GM23338 (cell line): ENCODE measurements around the gene RAB11FIP3. TPM values are rescaled to one million over a fixed set of nuclear protein-coding genes. Genes with fewer than 3 reads are reported as not detected.

Source experiments
- ATAC-seq: fragments of 200-7000 bp; cut with Tn5 transposase; 3 replicates; pipeline ENCODE4 v1.9.1; 2020
- DNase-seq: peaks from one replicate; pipeline ENCODE4 v3.0.0-alpha.2; 2015; ENCODE audit warnings: low spot score
- H2AFZ ChIP-seq: fragments of 200-600 bp; sonication (generic); 2 replicates; pipeline ENCODE4 v1.8.0; 2016; ENCODE audit warnings: antibody characterized with exemption, mild to moderate bottlenecking, moderate library complexity
- H3F3A ChIP-seq: fragments of 200-600 bp; sonication (generic); replicated peaks from 2 replicates; pipeline ENCODE4 v1.8.0; 2017; ENCODE audit warnings: antibody characterized with exemption, mixed run types, low read depth
- H3K27ac ChIP-seq: fragments of 200-600 bp; sonication (generic); 2 replicates; pipeline ENCODE4 v1.6.1; 2016; ENCODE audit warnings: low read depth
- H3K27me3 ChIP-seq: fragments of 200-600 bp; sonication (generic); 2 replicates; pipeline ENCODE4 v1.8.0; 2016; ENCODE audit warnings: mild to moderate bottlenecking, mixed run types, moderate library complexity; ENCODE audit not compliant: insufficient read depth
- H3K36me3 ChIP-seq: fragments of 200-600 bp; sonication (generic); 2 replicates; pipeline ENCODE4 v1.8.0; 2016; ENCODE audit warnings: mild to moderate bottlenecking; ENCODE audit not compliant: insufficient read depth
- H3K4me1 ChIP-seq: fragments of 200-600 bp; sonication (generic); 2 replicates; pipeline ENCODE4 v1.8.0; 2016; ENCODE audit warnings: mild to moderate bottlenecking, moderate library complexity; ENCODE audit not compliant: insufficient read depth
- H3K4me2 ChIP-seq: fragments of 200-600 bp; sonication (generic); 2 replicates; pipeline ENCODE4 v1.7.1; 2017; ENCODE audit warnings: mixed run types
- H3K4me3 ChIP-seq: fragments of 200-600 bp; sonication (generic); 2 replicates; pipeline ENCODE4 v1.6.1; 2016; ENCODE audit warnings: mixed run types
- H3K79me2 ChIP-seq: fragments of 200-600 bp; sonication (generic); replicated peaks from 2 replicates; pipeline ENCODE4 v1.8.0; 2017; ENCODE audit warnings: mild to moderate bottlenecking; ENCODE audit not compliant: insufficient read depth
- H3K9me2 ChIP-seq: fragments of 200-600 bp; sonication (generic); 2 replicates; pipeline ENCODE4 v1.8.0; 2017; ENCODE audit not compliant: insufficient read depth
- H4K20me1 ChIP-seq: fragments of 200-600 bp; sonication (generic); replicated peaks from 2 replicates; pipeline ENCODE4 v1.8.0; 2017; ENCODE audit warnings: mild to moderate bottlenecking; ENCODE audit not compliant: insufficient read depth
- H3K27ac Mint-ChIP-seq: 2 replicates; pipeline ENCODE4 v1.8.0; 2020; ENCODE audit warnings: inconsistent platforms, mild to moderate bottlenecking, moderate library complexity, mixed read lengths
- H3K27me3 Mint-ChIP-seq: 3 replicates; pipeline ENCODE4 v1.8.0; 2022; ENCODE audit warnings: low read depth, mild to moderate bottlenecking, moderate library complexity, mixed read lengths, inconsistent platforms; ENCODE audit not compliant: insufficient read depth, poor library complexity
- H3K36me3 Mint-ChIP-seq: 3 replicates; pipeline ENCODE4 v1.8.0; 2021; ENCODE audit warnings: low read depth, mild to moderate bottlenecking, inconsistent platforms, moderate library complexity, mixed read lengths
- H3K4me1 Mint-ChIP-seq: 3 replicates; pipeline ENCODE4 v1.8.0; 2020; ENCODE audit warnings: mild to moderate bottlenecking, inconsistent platforms, mixed read lengths
- H3K4me3 Mint-ChIP-seq: 3 replicates; pipeline ENCODE4 v1.8.0; 2021; ENCODE audit warnings: moderate library complexity, mild to moderate bottlenecking, inconsistent platforms, mixed read lengths
- H3K9me3 Mint-ChIP-seq: 3 replicates; pipeline ENCODE4 v1.8.0; 2020; ENCODE audit warnings: moderate library complexity, mild to moderate bottlenecking, inconsistent platforms, mixed read lengths
- CREB1 ChIP-seq: fragments of 250-450 bp; sonication (Bioruptor Pico); IDR thresholded peaks from 2 replicates; pipeline ENCODE4 v1.5.0; 2020; ENCODE audit warnings: low read depth, mild to moderate bottlenecking, moderate library complexity
- ETS1 ChIP-seq: IDR thresholded peaks from 2 replicates; pipeline ENCODE4 v1.6.1; 2016; ENCODE audit warnings: antibody characterized with exemption
- EZH2 ChIP-seq: fragments of 200-600 bp; sonication (generic); IDR thresholded peaks from one replicate; pipeline ENCODE4 v1.8.0; 2017; ENCODE audit warnings: antibody characterized with exemption, mild to moderate bottlenecking, low read depth; ENCODE audit not compliant: unreplicated experiment
- EZH2phosphoT487 ChIP-seq: fragments of 200-600 bp; sonication (generic); IDR thresholded peaks from one replicate; pipeline ENCODE4 v1.8.1; 2018; ENCODE audit warnings: antibody characterized with exemption; ENCODE audit not compliant: unreplicated experiment
- JUNB ChIP-seq: IDR thresholded peaks from one replicate; pipeline ENCODE4 v1.6.1; 2016; ENCODE audit warnings: antibody characterized with exemption; ENCODE audit not compliant: unreplicated experiment
- POLR2AphosphoS5 ChIP-seq: IDR thresholded peaks from 2 replicates; pipeline ENCODE4 v1.6.1; 2016; ENCODE audit warnings: antibody characterized with exemption, low read depth
- REST ChIP-seq: IDR thresholded peaks from one replicate; pipeline ENCODE4 v1.6.1; 2018; ENCODE audit warnings: antibody characterized with exemption; ENCODE audit not compliant: unreplicated experiment
- ZNF114 ChIP-seq: fragments of 250-450 bp; sonication (Bioruptor Pico); IDR thresholded peaks from 2 replicates; pipeline ENCODE4 v1.5.0; 2020; ENCODE audit warnings: mild to moderate bottlenecking, moderate library complexity
- ZNF331 ChIP-seq: fragments of 250-450 bp; sonication (Bioruptor Pico); IDR thresholded peaks from 2 replicates; pipeline ENCODE4 v1.5.0; 2020; ENCODE audit warnings: low read depth, mild to moderate bottlenecking, moderate library complexity
- ZNF462 ChIP-seq: fragments of 250-450 bp; sonication (Bioruptor Pico); IDR thresholded peaks from 2 replicates; pipeline ENCODE4 v1.5.0; 2020; ENCODE audit warnings: mild to moderate bottlenecking, moderate library complexity
- polyA plus RNA-seq: library from polyadenylated mRNA; unstranded; fragments of >200 nt; fragmentation: Nextera tagmentation; extraction: Ambion mirVana; gene quantifications from 2 replicates; pipeline ENCODE4 v1.2.1, GENCODE V29; 2016
- total RNA-seq: library from RNA; depleted of rRNA; stranded (reverse); fragments of >200 nt; shearing (Covaris generic); gene quantifications from 2 replicates; pipeline ENCODE4 v1.2.3, GENCODE V29; 2014
- TF ChIP-seq, protein P1 (sequence below), 2 experiments: fragments of 200-600 bp in 1 of 2; sonication (generic) in 1 of 2; conservative IDR thresholded peaks; 2 replicates each; pipeline versions ENCODE4 v1.5.1 to v1.6.1; 2016 to 2017; ENCODE audit warnings: antibody characterized with exemption in 2 of 2, low read depth in 2 of 2, mild to moderate bottlenecking in 2 of 2, moderate library complexity in 1 of 2

The RAB11FIP3 gene
- total and polyA plus RNA-seq, 2 experiments from 2014 or later, result 3.2 to 29.2 TPM

- Histone ChIP-seq H3K4me1 (no peaks in the 10 kb centered on the region), H2AFZ (no peak overlapping the region), H3K36me3 (no peaks in the 10 kb centered on the region), H3K4me3 (no peak overlapping the region), H3F3A (no peaks in the 10 kb centered on the region), H4K20me1 (peaks cover 8% of the 10 kb centered on the region; the same call in 1 of the 2 replicates), H3K9me2 (no peaks in the 10 kb centered on the region), H3K27me3 (no peaks in the 10 kb centered on the region), H3K79me2 (peaks cover 39% of the 10 kb centered on the region), H3K4me2 (no peak overlapping the region), H3K27ac (no peak overlapping the region)
- Mint-ChIP-seq H3K36me3 (peaks cover 6% of the 10 kb centered on the region), H3K4me1 (no peaks in the 10 kb centered on the region), H3K9me3 (peaks cover 4% of the 10 kb centered on the region; the same call in 1 of the 3 replicates), H3K4me3 (no peak overlapping the region), H3K27me3 (peaks cover 2% of the 10 kb centered on the region), H3K27ac (no peak overlapping the region)
- ATAC-seq (no peak), DNase-seq (no peak)
- TF ChIP-seq ZNF331 (CRISPR knock-in tag), result no peak
- TF ChIP-seq EZH2phosphoT487, result no peak
- no peak for TF ChIP-seq CREB1 (CRISPR knock-in tag)
- no peak for TF ChIP-seq EZH2
- TF ChIP-seq, protein P1, sequence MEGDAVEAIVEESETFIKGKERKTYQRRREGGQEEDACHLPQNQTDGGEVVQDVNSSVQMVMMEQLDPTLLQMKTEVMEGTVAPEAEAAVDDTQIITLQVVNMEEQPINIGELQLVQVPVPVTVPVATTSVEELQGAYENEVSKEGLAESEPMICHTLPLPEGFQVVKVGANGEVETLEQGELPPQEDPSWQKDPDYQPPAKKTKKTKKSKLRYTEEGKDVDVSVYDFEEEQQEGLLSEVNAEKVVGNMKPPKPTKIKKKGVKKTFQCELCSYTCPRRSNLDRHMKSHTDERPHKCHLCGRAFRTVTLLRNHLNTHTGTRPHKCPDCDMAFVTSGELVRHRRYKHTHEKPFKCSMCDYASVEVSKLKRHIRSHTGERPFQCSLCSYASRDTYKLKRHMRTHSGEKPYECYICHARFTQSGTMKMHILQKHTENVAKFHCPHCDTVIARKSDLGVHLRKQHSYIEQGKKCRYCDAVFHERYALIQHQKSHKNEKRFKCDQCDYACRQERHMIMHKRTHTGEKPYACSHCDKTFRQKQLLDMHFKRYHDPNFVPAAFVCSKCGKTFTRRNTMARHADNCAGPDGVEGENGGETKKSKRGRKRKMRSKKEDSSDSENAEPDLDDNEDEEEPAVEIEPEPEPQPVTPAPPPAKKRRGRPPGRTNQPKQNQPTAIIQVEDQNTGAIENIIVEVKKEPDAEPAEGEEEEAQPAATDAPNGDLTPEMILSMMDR (conservative IDR thresholded peaks at IDR 0.05; ENCODE audit: low read depth in 2 of 2), result no peak
- TF ChIP-seq ZNF462 (CRISPR knock-in tag), result no peak
- TF ChIP-seq ZNF114 (CRISPR knock-in tag), result no peak
- no peak for TF ChIP-seq REST
- TF ChIP-seq ETS1, result no peak
- TF ChIP-seq JUNB, result no peak
- no peak for TF ChIP-seq POLR2AphosphoS5
Observed at GRCh38 chr16:540645-541340, 115.3 kb downstream of the RAB11FIP3 start.
